Upper lobe of left lung (tissue), 6 donors: ENCODE measurements around the gene THRSP. TPM values are rescaled to one million over a fixed set of nuclear protein-coding genes. Genes with fewer than 3 reads are reported as not detected.

Experiments used
- ATAC-seq, 2 donors: fragments of 200-7000 bp; cut with Tn5 transposase; one replicate each; pipeline ENCODE4 v1.9.1; 2022; ENCODE audit warnings: mild to moderate bottlenecking in 2 of 2, moderate library complexity in 2 of 2; ENCODE audit not compliant: low FRiP score in 2 of 2
- DNase-seq, 2 donors: peaks; one replicate each; pipeline ENCODE4 v3.0.0-alpha.2; 2019 to 2020
- H3K27ac ChIP-seq, 4 donors: fragments of 200-600 bp; sonication (generic); one replicate each; pipeline ENCODE4 v1.5.1; 2016 to 2019
- H3K27me3 ChIP-seq, 4 donors: fragments of 200-600 bp; sonication (generic); one replicate each; pipeline ENCODE4 v1.5.1; 2017 to 2019
- H3K36me3 ChIP-seq, 4 donors: fragments of 200-600 bp; sonication (generic); one replicate each; pipeline ENCODE4 v1.5.1; 2016 to 2019
- H3K4me1 ChIP-seq, 4 donors: fragments of 200-600 bp; sonication (generic); one replicate each; pipeline ENCODE4 v1.5.1; 2018 to 2019
- H3K4me3 ChIP-seq, 4 donors: fragments of 200-600 bp; sonication (generic); one replicate each; pipeline ENCODE4 v1.5.1; 2017 to 2019; ENCODE audit warnings: mild to moderate bottlenecking in 2 of 4, moderate library complexity in 1 of 4
- H3K9me3 ChIP-seq, 4 donors: fragments of 200-600 bp; sonication (generic); one replicate each; pipeline ENCODE4 v1.5.1; 2018 to 2019
- CTCF ChIP-seq, 6 experiments: fragments of 450-650 bp in 4 of 6; fragments of 200-600 bp in 2 of 6; sonication (generic) in 2 of 6; IDR thresholded peaks; one replicate each; pipeline ENCODE4 v1.5.1; 2016 to 2019; ENCODE audit warnings: antibody characterized with exemption in 6 of 6
- EP300 ChIP-seq, 4 donors: sonication (generic); formaldehyde crosslinking; IDR thresholded peaks; one replicate each; pipeline ENCODE4 v1.5.1; 2017; ENCODE audit warnings: antibody characterized with exemption in 4 of 4, control low read depth in 2 of 4
- POLR2A ChIP-seq, 4 donors: fragments of 450-650 bp; IDR thresholded peaks; one replicate each; pipeline ENCODE4 v1.5.1; 2016 to 2017; ENCODE audit warnings: antibody characterized with exemption in 4 of 4, mild to moderate bottlenecking in 2 of 4
- POLR2AphosphoS5 ChIP-seq, 2 donors: sonication (generic); formaldehyde crosslinking; IDR thresholded peaks; one replicate each; pipeline ENCODE4 v1.5.1; 2017; ENCODE audit warnings: antibody characterized with exemption in 2 of 2
- WGBS, 2 donors: methylation state at CpG; one replicate each; pipeline ENCODE4 v1.1.5; 2017 to 2018; 5-methylcytosine and 5-hydroxymethylcytosine counted together
- total RNA-seq, 6 donors: library from RNA; depleted of rRNA in 4 of 6; stranded (reverse); fragments of >200 nt in 4 of 6; gene quantifications; one replicate each; pipeline versions ENCODE4 v1.1.0 to v1.2.1, GENCODE V29; 2016 to 2021
- donor health status: DM: no; HTN: no; CAD: no; lungs with moderate emphysema.
- donor health status: DM: no; HTN: yes; CAD: no; lungs with severe emphysema.

The THRSP gene
- total RNA-seq, 6 donors from 2014 or later: 0.17 TPM; not detected in 5

GRCh38 chr11:78021611-78022010 is 42.0 kb upstream of the THRSP start:
- DNase-seq (no peak), ATAC-seq (no peak)
- H3K27me3 ChIP-seq: no peaks in the 10 kb centered on the region
- H3K27ac ChIP-seq: peak overlapping the region in 3 of 4 donors; percentile 57 to 90 (median 74)
- peak overlapping the region in 3 of 4 donors; percentile 49 to 70 (median 64) for H3K4me3 ChIP-seq
- WGBS, 2 donors: 73 to 88% methylated on average over 5 to 6 of the region's 6 CpGs
- TF ChIP-seq POLR2AphosphoS5 (IDR thresholded peaks at IDR 0.05) (no peak), EP300 (IDR thresholded peaks at IDR 0.05) (no peak), CTCF (IDR thresholded peaks at IDR 0.05) (no peak), POLR2A (IDR thresholded peaks at IDR 0.05) (no peak)
- H3K9me3 ChIP-seq: no peaks in the 10 kb centered on the region
- H3K36me3 ChIP-seq: peaks cover 0 to 5% (median 2%) of the 10 kb centered on the region in 4 donors
- peaks cover 0 to 17% (median 8%) of the 10 kb centered on the region in 4 donors for H3K4me1 ChIP-seq

GRCh38 chr11:78022397-78023396 is 41.0 kb upstream of the THRSP start, which contains the start of gene KCTD14:
TSS of gene KCTD14 (minus strand) at chr11:78023276. CDS start at chr11:78023249, 27 bp downstream.
- DNase-seq (peak; percentile 79 to 87), ATAC-seq (peak; percentile 81 to 89)
- H3K36me3 ChIP-seq: no peaks in the 10 kb centered on the region
- TF ChIP-seq POLR2AphosphoS5 (IDR thresholded peaks at IDR 0.05) (peak in 1 of 2 donors; percentile 49), POLR2A (IDR thresholded peaks at IDR 0.05) (peak in 2 of 4 donors; percentile 27 to 64), CTCF (IDR thresholded peaks at IDR 0.05) (no peak), EP300 (IDR thresholded peaks at IDR 0.05) (no peak)
- H3K27ac ChIP-seq: peak within 1 kb of the TSS; percentile 57 to 90 (median 74)
- H3K9me3 ChIP-seq: no peaks in the 10 kb centered on the region
- peaks cover 0 to 17% (median 8%) of the 10 kb centered on the region in 4 donors for H3K4me1 ChIP-seq
- H3K27me3 ChIP-seq: no peaks in the 10 kb centered on the region
- H3K4me3 ChIP-seq: peak within 1 kb of the TSS; percentile 35 to 70 (median 56)
- 15 to 18% methylated on average over 32 to 37 of the region's 37 CpGs for WGBS, 2 donors

GRCh38 chr11:78023426-78023825 is 40.2 kb upstream of the THRSP start:
- Histone ChIP-seq H3K27me3 (no peaks in the 10 kb centered on the region), H3K4me1 (peaks cover 0 to 20% (median 8%) of the 10 kb centered on the region in 4 donors), H3K27ac (peak overlapping the region; percentile 57 to 90 (median 74)), H3K4me3 (peak overlapping the region in 3 of 4 donors; percentile 49 to 70 (median 64)), H3K36me3 (no peaks in the 10 kb centered on the region), H3K9me3 (no peaks in the 10 kb centered on the region)
- ATAC-seq (no peak), DNase-seq (no peak)
- TF ChIP-seq POLR2AphosphoS5 (IDR thresholded peaks at IDR 0.05) (no peak), EP300 (IDR thresholded peaks at IDR 0.05) (no peak), POLR2A (IDR thresholded peaks at IDR 0.05) (no peak), CTCF (IDR thresholded peaks at IDR 0.05) (no peak)
- WGBS, 2 donors: 69 to 75% methylated on average over 7 of the region's 7 CpGs

- no peaks in the 10 kb centered on the region for H3K27me3 ChIP-seq
- no peak overlapping the region for H3K27ac ChIP-seq
- no peak for ATAC-seq
- no peaks in the 10 kb centered on the region for H3K9me3 ChIP-seq
- H3K4me1 ChIP-seq: peaks cover 4 to 24% (median 10%) of the 10 kb centered on the region in 4 donors
- TF ChIP-seq POLR2AphosphoS5 (IDR thresholded peaks at IDR 0.05) (no peak), EP300 (IDR thresholded peaks at IDR 0.05) (no peak), POLR2A (IDR thresholded peaks at IDR 0.05) (no peak), CTCF (IDR thresholded peaks at IDR 0.05) (no peak)
- DNase-seq: no peak
- no peaks in the 10 kb centered on the region for H3K36me3 ChIP-seq
- H3K4me3 ChIP-seq: no peak overlapping the region
These were observed 38.3 kb upstream of the THRSP start for GRCh38 chr11:78025378-78025777.
